ENCODE results near the gene ZNF519. TPM values are rescaled to one million over a fixed set of nuclear protein-coding genes. Genes with fewer than 3 reads are reported as not detected.
"Not testable (repeated sequence)": the region's sequence is repeated elsewhere in the genome, so short reads cannot be mapped to it uniquely, and the experiment has no call there.

Gene ZNF519
- total RNA-seq, 2 experiments from 2014 or later: 24.6 to 32.9 TPM

GRCh38 chr18:14139583-14139982 is 7.3 kb upstream of the ZNF519 start:
- peak; percentile 49 for ATAC-seq
- H3K9me3 Mint-ChIP-seq (ENCODE audit: low read depth); H3K27ac Mint-ChIP-seq; H3K4me3 Mint-ChIP-seq; H3K27me3 Mint-ChIP-seq; CTCF ChIA-PET; H3K36me3 Mint-ChIP-seq; DNase-seq: not testable (repeated sequence)
- H3K4me1 Mint-ChIP-seq: peaks cover 11% of the 10 kb centered on the region

GRCh38 chr18:14137971-14138370 is 5.7 kb upstream of the ZNF519 start:
- H3K27ac Mint-ChIP-seq; CTCF ChIA-PET; H3K9me3 Mint-ChIP-seq (ENCODE audit: low read depth); ATAC-seq; H3K27me3 Mint-ChIP-seq; H3K36me3 Mint-ChIP-seq; DNase-seq; H3K4me3 Mint-ChIP-seq: not testable (repeated sequence)
- H3K4me1 Mint-ChIP-seq: peaks cover 13% of the 10 kb centered on the region

GRCh38 chr18:14131696-14132270 is 452 bp downstream of the ZNF519 start:
- peaks cover 11% of the 10 kb centered on the region for H3K36me3 Mint-ChIP-seq
- peak overlapping the region; percentile 89 for H3K27ac Mint-ChIP-seq
- DNase-seq; H3K27me3 Mint-ChIP-seq; CTCF ChIA-PET; H3K9me3 Mint-ChIP-seq (ENCODE audit: low read depth): not testable (repeated sequence)
- H3K4me3 Mint-ChIP-seq: peak overlapping the region; percentile 84
- peak; percentile 48 for ATAC-seq
- peaks cover 28% of the 10 kb centered on the region for H3K4me1 Mint-ChIP-seq

GRCh38 chr18:14130804-14131203 is 1.4 kb downstream of the ZNF519 start:
- not testable (repeated sequence) for H3K27ac Mint-ChIP-seq, ATAC-seq

GRCh38 chr18:14124689-14125088 is 7.5 kb downstream of the ZNF519 start:
- DNase-seq (no peak), ATAC-seq (no peak)
- H3K4me3 Mint-ChIP-seq: no peak overlapping the region
- H3K27me3 Mint-ChIP-seq: no peaks in the 10 kb centered on the region
- H3K4me1 Mint-ChIP-seq: peaks cover 15% of the 10 kb centered on the region
- CTCF ChIA-PET: interaction anchor here (1.3 kb wide), 1 partner anchor 54 kb away, joined by 3 read pairs; no protein-coding TSS in a partner anchor
- H3K27ac Mint-ChIP-seq: no peak overlapping the region
- peaks cover 22% of the 10 kb centered on the region for H3K36me3 Mint-ChIP-seq
- H3K9me3 Mint-ChIP-seq (ENCODE audit: low read depth): no peaks in the 10 kb centered on the region

More at GRCh38 chr18:14130804-14131203, 1.4 kb downstream of the ZNF519 start:
- DNase-seq; H3K27me3 Mint-ChIP-seq; CTCF ChIA-PET; H3K9me3 Mint-ChIP-seq (ENCODE audit: low read depth): not testable (repeated sequence)
- Mint-ChIP-seq H3K4me1 (peaks cover 28% of the 10 kb centered on the region), H3K36me3 (peaks cover 11% of the 10 kb centered on the region), H3K4me3 (peak overlapping the region; percentile 84)

- peaks cover 6% of the 10 kb centered on the region for H3K4me1 Mint-ChIP-seq
- no peak overlapping the region for H3K4me3 Mint-ChIP-seq
- CTCF ChIA-PET: no interaction called here
Observed at GRCh38 chr18:14122097-14122496, 10.1 kb downstream of the ZNF519 start.

GRCh38 chr18:14120926-14121325 is 11.3 kb downstream of the ZNF519 start:
- H3K4me3 Mint-ChIP-seq: no peak overlapping the region
- H3K4me1 Mint-ChIP-seq: peaks cover 6% of the 10 kb centered on the region
- CTCF ChIA-PET: no interaction called here
- H3K36me3 Mint-ChIP-seq: peaks cover 41% of the 10 kb centered on the region
- DNase-seq (no peak), ATAC-seq (no peak)
- H3K9me3 Mint-ChIP-seq (ENCODE audit: low read depth): no peaks in the 10 kb centered on the region
- H3K27me3 Mint-ChIP-seq: no peaks in the 10 kb centered on the region
- no peak overlapping the region for H3K27ac Mint-ChIP-seq

More at GRCh38 chr18:14122097-14122496, 10.1 kb downstream of the ZNF519 start:
- no peaks in the 10 kb centered on the region for H3K9me3 Mint-ChIP-seq (ENCODE audit: low read depth)
- H3K27ac Mint-ChIP-seq: no peak overlapping the region
- no peak for ATAC-seq
- H3K27me3 Mint-ChIP-seq: no peaks in the 10 kb centered on the region
- peaks cover 33% of the 10 kb centered on the region for H3K36me3 Mint-ChIP-seq
- DNase-seq: no peak

- Mint-ChIP-seq H3K4me3 (no peak overlapping the region), H3K36me3 (peaks cover 53% of the 10 kb centered on the region), H3K27me3 (no peaks in the 10 kb centered on the region), H3K9me3 (ENCODE audit: low read depth) (no peaks in the 10 kb centered on the region), H3K27ac (no peak overlapping the region), H3K4me1 (peaks cover 3% of the 10 kb centered on the region)
- ATAC-seq: no peak
- no peak for DNase-seq
- CTCF ChIA-PET: no interaction called here
Observed at GRCh38 chr18:14117606-14118005, 14.6 kb downstream of the ZNF519 start.

- CTCF ChIA-PET: no interaction called here
- ATAC-seq (no peak), DNase-seq (no peak)
- H3K27ac Mint-ChIP-seq: no peak overlapping the region
- peaks cover 2% of the 10 kb centered on the region for H3K4me1 Mint-ChIP-seq
- H3K4me3 Mint-ChIP-seq: no peak overlapping the region
- no peaks in the 10 kb centered on the region for H3K27me3 Mint-ChIP-seq
- peaks cover 38% of the 10 kb centered on the region for H3K9me3 Mint-ChIP-seq (ENCODE audit: low read depth)
- peaks cover 71% of the 10 kb centered on the region for H3K36me3 Mint-ChIP-seq
Observed at GRCh38 chr18:14106906-14107305, 25.3 kb downstream of the ZNF519 start.

GRCh38 chr18:14104906-14105748 is 27.1 kb downstream of the ZNF519 start:
- Mint-ChIP-seq H3K4me3 (no peak overlapping the region), H3K36me3 (peaks cover 74% of the 10 kb centered on the region), H3K9me3 (ENCODE audit: low read depth) (peaks cover 31% of the 10 kb centered on the region), H3K4me1 (peaks cover 17% of the 10 kb centered on the region), H3K27me3 (no peaks in the 10 kb centered on the region), H3K27ac (no peak overlapping the region)
- ATAC-seq (no peak), DNase-seq (no peak)
- CTCF ChIA-PET: no interaction called here

GRCh38 chr18:14104201-14104600 is 28.0 kb downstream of the ZNF519 start:
- Mint-ChIP-seq H3K27ac (no peak overlapping the region), H3K36me3 (peaks cover 74% of the 10 kb centered on the region), H3K4me3 (no peak overlapping the region), H3K9me3 (ENCODE audit: low read depth) (peaks cover 27% of the 10 kb centered on the region), H3K27me3 (no peaks in the 10 kb centered on the region), H3K4me1 (peaks cover 24% of the 10 kb centered on the region)
- CTCF ChIA-PET: no interaction called here
- ATAC-seq: no peak
- no peak for DNase-seq

GRCh38 chr18:14100503-14101286 is 31.5 kb downstream of the ZNF519 start:
- CTCF ChIA-PET: no interaction called here
- peak; percentile 51 for DNase-seq
- Mint-ChIP-seq H3K4me3 (peak overlapping the region; percentile 26), H3K27ac (peak overlapping the region; percentile 90), H3K27me3 (no peaks in the 10 kb centered on the region), H3K9me3 (ENCODE audit: low read depth) (peaks cover 14% of the 10 kb centered on the region), H3K4me1 (peaks cover 45% of the 10 kb centered on the region), H3K36me3 (peaks cover 69% of the 10 kb centered on the region)
- peak; percentile 72 for ATAC-seq

GRCh38 chr18:14098428-14098827 is 33.8 kb downstream of the ZNF519 start:
- no peak for DNase-seq
- CTCF ChIA-PET: interaction anchor here (1.5 kb wide), 1 partner anchor 298 kb away, joined by 3 read pairs; no protein-coding TSS in a partner anchor
- no peak for ATAC-seq
- no peak overlapping the region for H3K27ac Mint-ChIP-seq
- H3K4me1 Mint-ChIP-seq: peaks cover 45% of the 10 kb centered on the region
- no peak overlapping the region for H3K4me3 Mint-ChIP-seq
- no peaks in the 10 kb centered on the region for H3K27me3 Mint-ChIP-seq
- peaks cover 52% of the 10 kb centered on the region for H3K36me3 Mint-ChIP-seq
- no peaks in the 10 kb centered on the region for H3K9me3 Mint-ChIP-seq (ENCODE audit: low read depth)
